Heart left ventricle (tissue), 13 donors: Measurements from ENCODE around the gene TAL2.

ENCODE experiments used
- POLR2A ChIP-seq, 2 donors: fragments of 450-650 bp; IDR thresholded peaks; one replicate each; pipeline ENCODE4 v1.6.1; 2017; ENCODE audit warnings: antibody characterized with exemption in 2 of 2, mild to moderate bottlenecking in 2 of 2, moderate library complexity in 2 of 2
- TF ChIP-seq, protein P1 (sequence below), 12 donors: fragments of 200-600 bp; sonication (generic) in 4 of 12; IDR thresholded peaks; one replicate each; pipeline versions ENCODE4 v1.5.0 to v1.8.0; 2018 to 2022; ENCODE audit warnings: antibody characterized with exemption in 12 of 12, mild to moderate bottlenecking in 5 of 12
- donor health status: ischemic (EF 13 %, LVEDD 7.1; RV severe dilation, severe dysfunction).
- donor health status: DM: no; HTN: yes; CAD: no.
- donor health status: DM: no; HTN: no; CAD: no.
- donor health status: ischemic (EF 25% LVEDD 6.9; RV normal size, moderate dysfunction).
- donor health status: ischemic (EF 25% LVEDD 5.7; RV mildly dilated, moderate dysfunction).
- donor health status: ischemic (EF 35%, LVEDD 5.7; RV mildly dilated, moderate dysfunction).
- donor health status: nonischemic (EF 11% LVEDD 7.7; RV severe dilation, severe dysfunction).
- donor health status: DM: yes; HTN: yes; CAD: no.
- donor health status: PGD.
- donor health status: ischemic (EF 29% LVEDD 5.4; RV normal size, mild dysfunction).
- donor health status: nonischemic (EF 23%, LVEDD 6.1; RV moderate dilation, normal function).

DNA sequence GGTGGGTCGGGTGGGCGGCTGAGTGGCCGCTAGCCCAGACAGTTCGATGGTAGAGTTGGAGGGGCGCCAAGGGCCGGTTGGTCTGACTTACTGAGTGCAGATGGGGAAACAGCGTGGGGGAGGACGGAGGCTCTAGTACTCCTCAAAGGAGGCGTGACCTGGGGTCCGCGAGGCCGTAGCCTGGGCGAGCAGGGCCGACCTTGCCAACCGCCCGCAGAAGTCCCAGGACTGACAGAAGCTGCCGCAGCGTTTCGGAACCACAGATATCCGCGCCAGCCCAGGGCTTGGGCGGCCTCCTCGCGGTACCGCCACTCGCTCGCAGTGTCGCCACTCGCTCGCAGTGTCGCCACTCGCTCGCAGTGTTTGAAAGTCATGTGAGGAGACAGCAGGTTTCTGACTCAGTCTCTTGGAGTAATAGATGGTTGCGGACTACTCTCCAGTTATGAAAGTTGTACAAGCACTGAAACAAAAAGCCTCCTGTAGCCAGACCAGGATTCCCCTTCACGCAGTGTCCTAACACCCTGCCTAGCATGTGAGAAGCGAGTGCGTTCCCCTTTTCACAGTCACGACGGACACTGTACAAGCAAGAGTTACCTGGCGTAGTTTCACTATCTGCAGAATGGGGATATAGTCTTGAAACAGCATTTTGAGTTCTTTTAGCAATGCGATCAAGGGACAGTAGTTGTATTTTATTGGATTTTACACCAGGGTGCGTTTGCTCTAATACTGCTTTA is 32.8 kb downstream of the TAL2 start:
- no peak for TF ChIP-seq POLR2A (IDR thresholded peaks at IDR 0.05)
- TF ChIP-seq, protein P1, sequence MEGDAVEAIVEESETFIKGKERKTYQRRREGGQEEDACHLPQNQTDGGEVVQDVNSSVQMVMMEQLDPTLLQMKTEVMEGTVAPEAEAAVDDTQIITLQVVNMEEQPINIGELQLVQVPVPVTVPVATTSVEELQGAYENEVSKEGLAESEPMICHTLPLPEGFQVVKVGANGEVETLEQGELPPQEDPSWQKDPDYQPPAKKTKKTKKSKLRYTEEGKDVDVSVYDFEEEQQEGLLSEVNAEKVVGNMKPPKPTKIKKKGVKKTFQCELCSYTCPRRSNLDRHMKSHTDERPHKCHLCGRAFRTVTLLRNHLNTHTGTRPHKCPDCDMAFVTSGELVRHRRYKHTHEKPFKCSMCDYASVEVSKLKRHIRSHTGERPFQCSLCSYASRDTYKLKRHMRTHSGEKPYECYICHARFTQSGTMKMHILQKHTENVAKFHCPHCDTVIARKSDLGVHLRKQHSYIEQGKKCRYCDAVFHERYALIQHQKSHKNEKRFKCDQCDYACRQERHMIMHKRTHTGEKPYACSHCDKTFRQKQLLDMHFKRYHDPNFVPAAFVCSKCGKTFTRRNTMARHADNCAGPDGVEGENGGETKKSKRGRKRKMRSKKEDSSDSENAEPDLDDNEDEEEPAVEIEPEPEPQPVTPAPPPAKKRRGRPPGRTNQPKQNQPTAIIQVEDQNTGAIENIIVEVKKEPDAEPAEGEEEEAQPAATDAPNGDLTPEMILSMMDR (IDR thresholded peaks at IDR 0.05) = peak in 1 of 12 donors; percentile 8
